ENCODE measurements around the gene ZNF423. TPM values are rescaled to one million over a fixed set of nuclear protein-coding genes. Genes with fewer than 3 reads are reported as not detected.

ZNF423 gene
- total RNA-seq, 1 donor from 2014 or later = 19.8 TPM

- H3K4me3 Mint-ChIP-seq = peak overlapping the region; percentile 36
- H3K4me1 Mint-ChIP-seq = peaks cover 83% of the 10 kb centered on the region
- no peaks in the 10 kb centered on the region for H3K27me3 Mint-ChIP-seq (ENCODE audit: low read depth)
Observed at GRCh38 chr16:49701065-49701685, 154.7 kb downstream of the ZNF423 start.

GRCh38 chr16:49700251-49701064 lies 155.5 kb downstream of the ZNF423 start:
- H3K4me3 Mint-ChIP-seq = peak overlapping the region; percentile 36

More at GRCh38 chr16:49701065-49701685, 154.7 kb downstream of the ZNF423 start:
- Mint-ChIP-seq H3K9me3 (no peaks in the 10 kb centered on the region), H3K36me3 (no peaks in the 10 kb centered on the region), H3K27ac (peak overlapping the region; percentile 94)
- no peak for DNase-seq (ENCODE audit: low spot score in 2 of 2, unreplicated experiment in 2 of 2)
- no peak for TF ChIP-seq CTCF (IDR thresholded peaks at IDR 0.05; ENCODE audit: unreplicated experiment)

GRCh38 chr16:49699841-49700175 lies 156.1 kb downstream of the ZNF423 start:
- DNase-seq (ENCODE audit: low spot score in 2 of 2, unreplicated experiment in 2 of 2) = no peak
- Mint-ChIP-seq H3K9me3 (no peaks in the 10 kb centered on the region), H3K4me1 (peaks cover 83% of the 10 kb centered on the region), H3K36me3 (no peaks in the 10 kb centered on the region), H3K4me3 (no peak overlapping the region), H3K27ac (peak overlapping the region; percentile 90), H3K27me3 (ENCODE audit: low read depth) (no peaks in the 10 kb centered on the region)
- TF ChIP-seq CTCF (IDR thresholded peaks at IDR 0.05; ENCODE audit: unreplicated experiment) = no peak

More at GRCh38 chr16:49700251-49701064, 155.5 kb downstream of the ZNF423 start:
- H3K9me3 Mint-ChIP-seq = no peaks in the 10 kb centered on the region
- no peaks in the 10 kb centered on the region for H3K36me3 Mint-ChIP-seq
- peaks cover 87% of the 10 kb centered on the region for H3K4me1 Mint-ChIP-seq
- peak overlapping the region; percentile 77 for H3K27ac Mint-ChIP-seq
- no peak for TF ChIP-seq CTCF (IDR thresholded peaks at IDR 0.05; ENCODE audit: unreplicated experiment)
- peak in 1 of 2 experiments; percentile 43 for DNase-seq (ENCODE audit: low spot score in 2 of 2, unreplicated experiment in 2 of 2)
- H3K27me3 Mint-ChIP-seq (ENCODE audit: low read depth) = no peaks in the 10 kb centered on the region

GRCh38 chr16:49698931-49699840 lies 156.7 kb downstream of the ZNF423 start:
- peaks cover 82% of the 10 kb centered on the region for H3K4me1 Mint-ChIP-seq
- no peaks in the 10 kb centered on the region for H3K36me3 Mint-ChIP-seq
- TF ChIP-seq CTCF (IDR thresholded peaks at IDR 0.05; ENCODE audit: unreplicated experiment) = no peak
- no peak for DNase-seq (ENCODE audit: low spot score in 2 of 2, unreplicated experiment in 2 of 2)
- no peaks in the 10 kb centered on the region for H3K27me3 Mint-ChIP-seq (ENCODE audit: low read depth)
- peak overlapping the region; percentile 26 for H3K4me3 Mint-ChIP-seq
- H3K27ac Mint-ChIP-seq = peak overlapping the region; percentile 90
- no peaks in the 10 kb centered on the region for H3K9me3 Mint-ChIP-seq

GRCh38 chr16:49698453-49698815 lies 157.5 kb downstream of the ZNF423 start:
- no peak for TF ChIP-seq CTCF (IDR thresholded peaks at IDR 0.05; ENCODE audit: unreplicated experiment)
- Mint-ChIP-seq H3K27ac (peak overlapping the region; percentile 81), H3K27me3 (ENCODE audit: low read depth) (no peaks in the 10 kb centered on the region), H3K9me3 (no peaks in the 10 kb centered on the region), H3K4me3 (peak overlapping the region; percentile 26), H3K4me1 (peaks cover 75% of the 10 kb centered on the region), H3K36me3 (no peaks in the 10 kb centered on the region)
- peak; percentile 39 to 55 for DNase-seq (ENCODE audit: low spot score in 2 of 2, unreplicated experiment in 2 of 2)
